Measurements from ENCODE around the gene MYH7.
"Not testable (repeated sequence)": the region's sequence is repeated elsewhere in the genome, so short reads cannot be mapped to it uniquely, and the experiment has no call there.

MYH7 gene

GRCh38 chr14:23409475-23409874, 26.0 kb downstream of the MYH7 start:
- in situ Hi-C loops (cut with MboI; ENCODE audit: low sequenced_read_pairs) = no loop called here

- in situ Hi-C loops (cut with MboI; ENCODE audit: low sequenced_read_pairs) = no loop called here
Observed at GRCh38 chr14:23408307-23408630, 27.2 kb downstream of the MYH7 start.

GRCh38 chr14:23407516-23408306, 27.7 kb downstream of the MYH7 start, which contains the start of gene MYH6:
Gene MYH6 (minus strand): TSS chr14:23408273. CDS start chr14:23407223, 1,050 bp downstream.
- in situ Hi-C loops (cut with MboI; ENCODE audit: low sequenced_read_pairs) = no loop called here

- in situ Hi-C loops (cut with MboI; ENCODE audit: low sequenced_read_pairs) = no loop called here
Observed at GRCh38 chr14:23406725-23407355, 28.6 kb downstream of the MYH7 start.

GRCh38 chr14:23406244-23406643, 29.2 kb downstream of the MYH7 start:
- in situ Hi-C loops (cut with MboI; ENCODE audit: low sequenced_read_pairs) = no loop called here

- in situ Hi-C loops (cut with MboI; ENCODE audit: low sequenced_read_pairs) = no loop called here
Observed at GRCh38 chr14:23405516-23406025, 29.9 kb downstream of the MYH7 start.

- in situ Hi-C loops (cut with MboI; ENCODE audit: low sequenced_read_pairs) = no loop called here
Observed at GRCh38 chr14:23405096-23405495, 30.4 kb downstream of the MYH7 start.

GRCh38 chr14:23404331-23404900, 31.0 kb downstream of the MYH7 start:
- in situ Hi-C loops (cut with MboI; ENCODE audit: low sequenced_read_pairs) = no loop called here

GRCh38 chr14:23403908-23404307, 31.6 kb downstream of the MYH7 start:
- in situ Hi-C loops (cut with MboI; ENCODE audit: low sequenced_read_pairs) = no loop called here

GRCh38 chr14:23403139-23403438, 32.4 kb downstream of the MYH7 start:
- in situ Hi-C loops (cut with MboI; ENCODE audit: low sequenced_read_pairs) = no loop called here

- in situ Hi-C loops (cut with MboI; ENCODE audit: low sequenced_read_pairs) = no loop called here
Observed at GRCh38 chr14:23402296-23403138, 32.9 kb downstream of the MYH7 start.

- in situ Hi-C loops (cut with MboI; ENCODE audit: low sequenced_read_pairs) = no loop called here
Observed at GRCh38 chr14:23401291-23401690, 34.2 kb downstream of the MYH7 start.

GRCh38 chr14:23400496-23401149, 34.8 kb downstream of the MYH7 start:
- in situ Hi-C loops (cut with MboI; ENCODE audit: low sequenced_read_pairs) = not testable (repeated sequence)

GRCh38 chr14:23399591-23399990, 35.9 kb downstream of the MYH7 start:
- in situ Hi-C loops (cut with MboI; ENCODE audit: low sequenced_read_pairs) = no loop called here

GRCh38 chr14:23399136-23399535, 36.3 kb downstream of the MYH7 start:
- in situ Hi-C loops (cut with MboI; ENCODE audit: low sequenced_read_pairs) = no loop called here

GRCh38 chr14:23398348-23398747, 37.1 kb downstream of the MYH7 start:
- in situ Hi-C loops (cut with MboI; ENCODE audit: low sequenced_read_pairs) = no loop called here

GRCh38 chr14:23396781-23397407, 38.6 kb downstream of the MYH7 start:
- in situ Hi-C loops (cut with MboI; ENCODE audit: low sequenced_read_pairs) = no loop called here

- in situ Hi-C loops (cut with MboI; ENCODE audit: low sequenced_read_pairs) = no loop called here
Observed at GRCh38 chr14:23396126-23396525, 39.3 kb downstream of the MYH7 start.

- in situ Hi-C loops (cut with MboI; ENCODE audit: low sequenced_read_pairs) = no loop called here
Observed at GRCh38 chr14:23392613-23393012, 42.8 kb downstream of the MYH7 start.

- in situ Hi-C loops (cut with MboI; ENCODE audit: low sequenced_read_pairs) = not testable (repeated sequence)
Observed at GRCh38 chr14:23389871-23390270, 45.6 kb downstream of the MYH7 start.
